ENCODE data around the gene LIMA1. TPM values are rescaled to one million over a fixed set of nuclear protein-coding genes. Genes with fewer than 3 reads are reported as not detected.
"Not testable (repeated sequence)": the region's sequence is repeated elsewhere in the genome, so short reads cannot be mapped to it uniquely, and the experiment has no call there.

Gene LIMA1
- total RNA-seq, 2 experiments from 2014 or later: 4.6 to 5.1 TPM

DNA sequence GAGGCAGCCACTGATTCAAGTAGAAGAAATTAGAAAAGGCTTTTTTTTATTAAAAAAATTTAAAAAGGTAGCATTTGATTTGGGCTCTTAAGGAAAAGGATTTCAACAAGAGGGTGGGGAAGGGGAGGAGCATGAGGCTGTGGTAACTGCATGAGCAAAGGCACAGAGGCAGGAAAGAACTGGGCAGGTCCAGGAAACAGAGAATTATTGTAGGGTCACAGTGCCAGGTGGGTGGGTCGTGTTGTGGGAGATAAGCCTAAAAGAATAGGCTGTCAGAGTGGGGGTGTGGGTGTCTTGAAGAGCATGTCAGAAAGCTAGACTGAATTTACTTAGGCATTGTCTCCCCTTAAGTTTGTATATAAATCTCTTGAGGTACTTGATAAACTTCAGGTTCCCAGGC, 7.8 kb downstream of the LIMA1 start:
- Histone ChIP-seq H3K27ac (ENCODE audit: low read depth in 1 of 2, low read length in 2 of 2) (no peak overlapping the region), H3K27me3 (ENCODE audit: control insufficient read depth in 1 of 2, insufficient read depth in 2 of 2, low read length in 2 of 2) (no peaks in the 10 kb centered on the region), H3K4me1 (ENCODE audit: insufficient read depth, low read length) (no peaks in the 10 kb centered on the region), H3K36me3 (ENCODE audit: insufficient read depth, low read length) (no peaks in the 10 kb centered on the region), H3K9me3 (ENCODE audit: control insufficient read depth in 1 of 2, insufficient read depth in 1 of 2, low read length in 2 of 2) (no peaks in the 10 kb centered on the region), H3K4me3 (ENCODE audit: low read length) (no peak overlapping the region)
- TF ChIP-seq, protein P1, sequence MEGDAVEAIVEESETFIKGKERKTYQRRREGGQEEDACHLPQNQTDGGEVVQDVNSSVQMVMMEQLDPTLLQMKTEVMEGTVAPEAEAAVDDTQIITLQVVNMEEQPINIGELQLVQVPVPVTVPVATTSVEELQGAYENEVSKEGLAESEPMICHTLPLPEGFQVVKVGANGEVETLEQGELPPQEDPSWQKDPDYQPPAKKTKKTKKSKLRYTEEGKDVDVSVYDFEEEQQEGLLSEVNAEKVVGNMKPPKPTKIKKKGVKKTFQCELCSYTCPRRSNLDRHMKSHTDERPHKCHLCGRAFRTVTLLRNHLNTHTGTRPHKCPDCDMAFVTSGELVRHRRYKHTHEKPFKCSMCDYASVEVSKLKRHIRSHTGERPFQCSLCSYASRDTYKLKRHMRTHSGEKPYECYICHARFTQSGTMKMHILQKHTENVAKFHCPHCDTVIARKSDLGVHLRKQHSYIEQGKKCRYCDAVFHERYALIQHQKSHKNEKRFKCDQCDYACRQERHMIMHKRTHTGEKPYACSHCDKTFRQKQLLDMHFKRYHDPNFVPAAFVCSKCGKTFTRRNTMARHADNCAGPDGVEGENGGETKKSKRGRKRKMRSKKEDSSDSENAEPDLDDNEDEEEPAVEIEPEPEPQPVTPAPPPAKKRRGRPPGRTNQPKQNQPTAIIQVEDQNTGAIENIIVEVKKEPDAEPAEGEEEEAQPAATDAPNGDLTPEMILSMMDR (IDR thresholded peaks at IDR 0.05): no peak
- ATAC-seq (ENCODE audit: poor library complexity) (no peak), DNase-seq (no peak)
- ChIA-PET POLR2A (interaction anchor here (0.6 to 3.7 kb wide), 2 partner anchors 8 to 53 kb away, joined by 3 to 10 read pairs; partner anchors contain the start of gene LIMA1), CTCF (no interaction called here)
- intact Hi-C loops (cut with DNase I, micrococcal nuclease): no loop called here
- peaks cover 4% of the 10 kb centered on the region for H3K36me3 Mint-ChIP-seq (ENCODE audit: low read depth)
- H3K27me3 Mint-ChIP-seq: no peaks in the 10 kb centered on the region
- H3K27ac Mint-ChIP-seq: no peak overlapping the region
- H3K4me1 Mint-ChIP-seq (ENCODE audit: low read depth): peaks cover 8% of the 10 kb centered on the region
- no peak overlapping the region for H3K4me3 Mint-ChIP-seq
- no peaks in the 10 kb centered on the region for H3K9me3 Mint-ChIP-seq

DNA sequence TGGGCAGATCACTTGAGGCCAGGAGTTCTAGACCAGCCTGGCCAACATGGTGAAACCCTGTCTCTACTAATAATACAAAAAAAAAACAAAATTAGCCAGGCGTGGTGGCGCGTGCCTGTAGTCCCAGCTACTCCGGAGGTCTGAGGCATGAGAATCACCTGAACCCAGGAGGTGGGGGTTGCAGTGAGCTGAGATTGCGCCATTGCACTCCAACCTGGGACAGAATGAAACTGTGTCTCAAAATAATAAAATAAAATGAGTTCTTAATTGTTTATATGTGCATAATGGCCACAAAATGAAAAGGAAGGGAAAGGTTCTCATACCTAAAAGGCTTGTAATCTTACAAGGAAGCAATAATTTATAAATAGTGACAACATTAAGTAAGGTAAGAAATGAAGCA, 8.2 kb downstream of the LIMA1 start:
- H3K27me3 ChIP-seq (ENCODE audit: control insufficient read depth in 1 of 2, insufficient read depth in 2 of 2, low read length in 2 of 2); H3K27ac Mint-ChIP-seq; H3K9me3 ChIP-seq (ENCODE audit: control insufficient read depth in 1 of 2, insufficient read depth in 1 of 2, low read length in 2 of 2); CTCF ChIA-PET; H3K27me3 Mint-ChIP-seq; H3K4me3 Mint-ChIP-seq; ATAC-seq (ENCODE audit: poor library complexity); H3K9me3 Mint-ChIP-seq; H3K36me3 Mint-ChIP-seq (ENCODE audit: low read depth); intact Hi-C loops (cut with DNase I, micrococcal nuclease); H3K4me3 ChIP-seq (ENCODE audit: low read length); H3K36me3 ChIP-seq (ENCODE audit: insufficient read depth, low read length); H3K4me1 Mint-ChIP-seq (ENCODE audit: low read depth); H3K27ac ChIP-seq (ENCODE audit: low read depth in 1 of 2, low read length in 2 of 2); DNase-seq; H3K4me1 ChIP-seq (ENCODE audit: insufficient read depth, low read length): not testable (repeated sequence)
- POLR2A ChIA-PET: interaction anchor here (0.6 to 3.7 kb wide), 2 partner anchors 8 to 53 kb away, joined by 3 to 10 read pairs; partner anchors contain the start of gene LIMA1

DNA sequence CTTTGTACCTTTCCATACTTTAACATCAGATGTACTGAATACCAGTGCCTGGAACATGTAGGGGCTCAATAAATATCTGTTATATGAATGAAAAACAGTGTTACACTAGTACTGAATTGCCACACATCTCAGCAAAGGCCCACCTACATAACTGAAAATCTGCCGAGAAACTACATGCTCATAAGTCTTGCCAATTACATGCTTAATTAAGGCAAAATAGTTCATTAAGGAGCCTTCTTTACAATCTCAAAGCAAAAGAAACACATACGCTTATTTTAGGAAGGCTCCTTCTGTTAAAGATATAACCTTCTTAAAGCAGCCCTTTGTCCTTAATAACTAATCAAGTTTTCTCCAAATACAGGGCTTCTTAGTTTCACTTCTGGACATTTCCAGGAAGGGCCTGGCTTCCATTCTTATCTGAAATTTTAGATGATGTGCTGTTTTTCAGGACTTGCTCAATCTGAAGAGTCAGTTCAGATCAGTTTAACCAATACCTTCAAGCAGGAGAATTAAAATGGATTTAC, 11.5 kb downstream of the LIMA1 start:
- POLR2A ChIA-PET: interaction anchor here (3.7 kb wide), 1 partner anchor 11 kb away, joined by 10 read pairs; the partner anchor contains the start of gene LIMA1
- H3K36me3 ChIP-seq (ENCODE audit: insufficient read depth, low read length): no peaks in the 10 kb centered on the region
- no peak overlapping the region for H3K27ac ChIP-seq (ENCODE audit: low read depth in 1 of 2, low read length in 2 of 2)
- intact Hi-C loops (cut with DNase I, micrococcal nuclease): no loop called here
- Mint-ChIP-seq H3K9me3 (no peaks in the 10 kb centered on the region), H3K4me3 (no peak overlapping the region), H3K27me3 (no peaks in the 10 kb centered on the region), H3K27ac (no peak overlapping the region), H3K36me3 (ENCODE audit: low read depth) (peaks cover 4% of the 10 kb centered on the region), H3K4me1 (ENCODE audit: low read depth) (peaks cover 8% of the 10 kb centered on the region)
- CTCF ChIA-PET: no interaction called here
- ATAC-seq (ENCODE audit: poor library complexity): no peak
- DNase-seq: no peak
- H3K27me3 ChIP-seq (ENCODE audit: control insufficient read depth in 1 of 2, insufficient read depth in 2 of 2, low read length in 2 of 2): no peaks in the 10 kb centered on the region
- H3K4me3 ChIP-seq (ENCODE audit: low read length): no peak overlapping the region
- TF ChIP-seq, protein P1 (IDR thresholded peaks at IDR 0.05): no peak
- no peaks in the 10 kb centered on the region for H3K4me1 ChIP-seq (ENCODE audit: insufficient read depth, low read length)
- no peaks in the 10 kb centered on the region for H3K9me3 ChIP-seq (ENCODE audit: control insufficient read depth in 1 of 2, insufficient read depth in 1 of 2, low read length in 2 of 2)

DNA sequence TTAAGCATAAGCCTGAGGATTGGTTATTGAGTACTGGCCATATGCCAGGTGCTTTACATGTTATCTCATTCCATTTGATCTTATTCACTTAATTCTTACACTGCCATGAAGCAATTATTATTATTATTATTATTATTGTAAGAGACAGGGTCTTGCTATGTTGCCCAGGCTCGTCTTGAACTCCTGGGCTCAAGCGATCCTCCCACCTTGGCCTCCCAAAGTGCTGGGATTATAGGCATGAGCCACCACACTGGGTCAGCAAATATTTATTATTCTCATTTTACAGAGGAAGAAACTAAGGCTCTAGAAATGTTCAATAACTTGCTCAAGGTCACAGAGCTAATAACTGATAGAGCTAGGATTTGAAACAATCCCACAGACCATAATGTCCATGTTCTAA, 14.8 kb downstream of the LIMA1 start:
- Mint-ChIP-seq H3K4me3 (no peak overlapping the region), H3K27me3 (no peaks in the 10 kb centered on the region), H3K36me3 (ENCODE audit: low read depth) (peaks cover 4% of the 10 kb centered on the region), H3K27ac (no peak overlapping the region), H3K4me1 (ENCODE audit: low read depth) (no peaks in the 10 kb centered on the region), H3K9me3 (no peaks in the 10 kb centered on the region)
- ChIA-PET CTCF (no interaction called here), POLR2A (no interaction called here)
- Histone ChIP-seq H3K36me3 (ENCODE audit: insufficient read depth, low read length) (no peaks in the 10 kb centered on the region), H3K27ac (ENCODE audit: low read depth in 1 of 2, low read length in 2 of 2) (no peak overlapping the region), H3K9me3 (ENCODE audit: control insufficient read depth in 1 of 2, insufficient read depth in 1 of 2, low read length in 2 of 2) (no peaks in the 10 kb centered on the region), H3K27me3 (ENCODE audit: control insufficient read depth in 1 of 2, insufficient read depth in 2 of 2, low read length in 2 of 2) (no peaks in the 10 kb centered on the region), H3K4me3 (ENCODE audit: low read length) (no peak overlapping the region), H3K4me1 (ENCODE audit: insufficient read depth, low read length) (no peaks in the 10 kb centered on the region)
- TF ChIP-seq, protein P1 (IDR thresholded peaks at IDR 0.05): no peak
- DNase-seq (no peak), ATAC-seq (ENCODE audit: poor library complexity) (no peak)
- intact Hi-C loops (cut with DNase I, micrococcal nuclease): no loop called here
